ENCODE results near the gene RFNG. TPM values are rescaled to one million over a fixed set of nuclear protein-coding genes. Genes with fewer than 3 reads are reported as not detected.

The RFNG gene
- total RNA-seq, 4 donors from 2014 or later = 36.0 to 49.0 (median 38.3) TPM

DNA sequence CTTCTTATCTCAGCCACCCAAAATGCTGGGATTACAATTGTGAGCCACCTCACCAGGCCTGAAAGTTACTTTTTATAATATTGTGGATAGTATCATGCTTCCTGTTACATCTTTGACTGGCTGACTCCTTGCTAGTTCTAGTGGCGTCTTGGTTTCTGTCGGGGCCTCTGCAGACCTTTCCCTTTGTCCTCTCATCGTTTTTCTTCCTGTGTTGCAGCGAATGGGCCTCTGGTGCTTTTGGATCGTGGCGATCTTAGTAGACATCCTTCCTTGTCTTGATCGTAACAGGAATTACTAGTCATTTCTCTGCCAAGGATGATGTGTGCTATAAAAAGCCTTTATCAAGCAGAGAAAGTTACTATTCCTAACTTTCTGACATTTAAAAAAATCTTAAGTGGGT is 53.4 kb downstream of the RFNG start:
- 64 to 73% methylated on average over 7 of the region's 7 CpGs for WGBS, 2 donors
- no peaks in the 10 kb centered on the region for H3K27me3 ChIP-seq
- H3K27ac ChIP-seq = no peak overlapping the region
- TF ChIP-seq POLR2A (IDR thresholded peaks at IDR 0.05) = no peak
- TF ChIP-seq, protein P1, sequence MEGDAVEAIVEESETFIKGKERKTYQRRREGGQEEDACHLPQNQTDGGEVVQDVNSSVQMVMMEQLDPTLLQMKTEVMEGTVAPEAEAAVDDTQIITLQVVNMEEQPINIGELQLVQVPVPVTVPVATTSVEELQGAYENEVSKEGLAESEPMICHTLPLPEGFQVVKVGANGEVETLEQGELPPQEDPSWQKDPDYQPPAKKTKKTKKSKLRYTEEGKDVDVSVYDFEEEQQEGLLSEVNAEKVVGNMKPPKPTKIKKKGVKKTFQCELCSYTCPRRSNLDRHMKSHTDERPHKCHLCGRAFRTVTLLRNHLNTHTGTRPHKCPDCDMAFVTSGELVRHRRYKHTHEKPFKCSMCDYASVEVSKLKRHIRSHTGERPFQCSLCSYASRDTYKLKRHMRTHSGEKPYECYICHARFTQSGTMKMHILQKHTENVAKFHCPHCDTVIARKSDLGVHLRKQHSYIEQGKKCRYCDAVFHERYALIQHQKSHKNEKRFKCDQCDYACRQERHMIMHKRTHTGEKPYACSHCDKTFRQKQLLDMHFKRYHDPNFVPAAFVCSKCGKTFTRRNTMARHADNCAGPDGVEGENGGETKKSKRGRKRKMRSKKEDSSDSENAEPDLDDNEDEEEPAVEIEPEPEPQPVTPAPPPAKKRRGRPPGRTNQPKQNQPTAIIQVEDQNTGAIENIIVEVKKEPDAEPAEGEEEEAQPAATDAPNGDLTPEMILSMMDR (IDR thresholded peaks at IDR 0.05) = no peak
- no peak overlapping the region for H3K4me3 ChIP-seq (replicated peaks in 1 of 3)
- intact Hi-C loops (cut with DNase I) = no loop called here
- DNase-seq = no peak
- H3K4me1 ChIP-seq = peaks cover 25 to 51% of the 10 kb centered on the region in 2 donors
- H3K9me3 ChIP-seq = no peaks in the 10 kb centered on the region
- no peaks in the 10 kb centered on the region for H3K36me3 ChIP-seq

Other genes starting within 250 kb of the RFNG start
- not detected for gene GCGR, start 247.7 kb downstream of the RFNG start, total RNA-seq
- gene MCRIP1, start 218.5 kb downstream of the RFNG start, total RNA-seq = 10 to 100 TPM; 55.2 to 88.6 (median 83.7) TPM
- gene PPP1R27, start 216.8 kb downstream of the RFNG start, total RNA-seq = not detected
- 1,000 to 10,000 TPM in 1 of 4 donors, 100 to 1,000 TPM in 3; 548 to 1,124 (median 681) TPM for gene P4HB, start 191.3 kb downstream of the RFNG start, total RNA-seq
- gene ARHGDIA, start 180.5 kb downstream of the RFNG start, total RNA-seq = 100 to 1,000 TPM; 115 to 173 (median 164) TPM
- gene ALYREF, start 160.2 kb downstream of the RFNG start, total RNA-seq = 100 to 1,000 TPM in 1 of 4 donors, 10 to 100 TPM in 3; 55.5 to 106 (median 75.4) TPM
- 100 to 1,000 TPM in 3 of 4 donors, 10 to 100 TPM in 1; 88.8 to 202 (median 169) TPM for gene ANAPC11, start 160.1 kb downstream of the RFNG start, total RNA-seq
- 1 to 10 TPM in 1 of 4 donors, under 1 TPM in 2, not detected in 1; 0.33 to 1.1 (median 0.38) TPM for gene NPB, start 149.6 kb downstream of the RFNG start, total RNA-seq
- 10 to 100 TPM; 30.4 to 36.5 (median 34.2) TPM for gene PCYT2, start 140.4 kb downstream of the RFNG start, total RNA-seq
- gene SIRT7, start 133.6 kb downstream of the RFNG start, total RNA-seq = 10 to 100 TPM in 3 of 4 donors, 1 to 10 TPM in 1; 8.9 to 23.5 (median 15.8) TPM
- gene MAFG, start 124.1 kb downstream of the RFNG start, total RNA-seq = 10 to 100 TPM; 28.2 to 51.8 (median 36.4) TPM
- gene PYCR1, start 114.5 kb downstream of the RFNG start, total RNA-seq = 10 to 100 TPM in 2 of 4 donors, 1 to 10 TPM in 2; 5.5 to 29.2 (median 13.9) TPM
- gene MYADML2, start 104.6 kb downstream of the RFNG start, total RNA-seq = not detected
- under 1 TPM in 1 of 4 donors, not detected in 3; 0.40 TPM for gene NOTUM, start 90.6 kb downstream of the RFNG start, total RNA-seq
- gene ASPSCR1, start 74.2 kb downstream of the RFNG start, total RNA-seq = 10 to 100 TPM; 23.2 to 53.6 (median 35.7) TPM
- 10 to 100 TPM; 40.7 to 95.9 (median 78.0) TPM for gene CENPX, start 28.9 kb downstream of the RFNG start, total RNA-seq
- gene LRRC45, start 28.5 kb downstream of the RFNG start, total RNA-seq = 10 to 100 TPM; 15.3 to 33.0 (median 18.9) TPM
- 10 to 100 TPM; 11.8 to 23.8 (median 14.4) TPM for gene RAC3, start 20.1 kb downstream of the RFNG start, total RNA-seq
- gene DCXR, start 14.1 kb downstream of the RFNG start, total RNA-seq = 100 to 1,000 TPM in 2 of 4 donors, 10 to 100 TPM in 2; 88.6 to 161 (median 114) TPM
- 100 to 1,000 TPM in 2 of 4 donors, 10 to 100 TPM in 2; 80.1 to 164 (median 102) TPM for gene GPS1, start 87 bp upstream of the RFNG start, total RNA-seq
- gene DUS1L, start 14.0 kb upstream of the RFNG start, total RNA-seq = 10 to 100 TPM; 58.7 to 90.5 (median 75.5) TPM
- gene FASN, start 46.4 kb upstream of the RFNG start, total RNA-seq = 10 to 100 TPM; 23.5 to 92.5 (median 77.3) TPM
- gene CCDC57, start 161.0 kb upstream of the RFNG start, total RNA-seq = 10 to 100 TPM; 27.1 to 79.9 (median 50.9) TPM
- 10 to 100 TPM; 42.1 to 75.5 (median 44.2) TPM for gene SLC16A3, start 177.2 kb upstream of the RFNG start, total RNA-seq
- 10 to 100 TPM; 47.3 to 91.2 (median 88.7) TPM for gene CSNK1D, start 221.9 kb upstream of the RFNG start, total RNA-seq

Measured in thyroid gland (tissue), 4 donors.